GM23338 (cell line): Measurements from ENCODE around the gene SPACA7. TPM values are rescaled to one million over a fixed set of nuclear protein-coding genes. Genes with fewer than 3 reads are reported as not detected.

Experiments
- ATAC-seq: fragments of 200-7000 bp; cut with Tn5 transposase; 3 replicates; pipeline ENCODE4 v1.9.1; 2020
- DNase-seq: peaks from one replicate; pipeline ENCODE4 v3.0.0-alpha.2; 2015; ENCODE audit warnings: low spot score
- H2AFZ ChIP-seq: fragments of 200-600 bp; sonication (generic); 2 replicates; pipeline ENCODE4 v1.8.0; 2016; ENCODE audit warnings: antibody characterized with exemption, mild to moderate bottlenecking, moderate library complexity
- H3F3A ChIP-seq: fragments of 200-600 bp; sonication (generic); replicated peaks from 2 replicates; pipeline ENCODE4 v1.8.0; 2017; ENCODE audit warnings: antibody characterized with exemption, mixed run types, low read depth
- H3K27ac ChIP-seq: fragments of 200-600 bp; sonication (generic); 2 replicates; pipeline ENCODE4 v1.6.1; 2016; ENCODE audit warnings: low read depth
- H3K27me3 ChIP-seq: fragments of 200-600 bp; sonication (generic); 2 replicates; pipeline ENCODE4 v1.8.0; 2016; ENCODE audit warnings: mild to moderate bottlenecking, mixed run types, moderate library complexity; ENCODE audit not compliant: insufficient read depth
- H3K36me3 ChIP-seq: fragments of 200-600 bp; sonication (generic); 2 replicates; pipeline ENCODE4 v1.8.0; 2016; ENCODE audit warnings: mild to moderate bottlenecking; ENCODE audit not compliant: insufficient read depth
- H3K4me1 ChIP-seq: fragments of 200-600 bp; sonication (generic); 2 replicates; pipeline ENCODE4 v1.8.0; 2016; ENCODE audit warnings: mild to moderate bottlenecking, moderate library complexity; ENCODE audit not compliant: insufficient read depth
- H3K4me2 ChIP-seq: fragments of 200-600 bp; sonication (generic); 2 replicates; pipeline ENCODE4 v1.7.1; 2017; ENCODE audit warnings: mixed run types
- H3K4me3 ChIP-seq: fragments of 200-600 bp; sonication (generic); 2 replicates; pipeline ENCODE4 v1.6.1; 2016; ENCODE audit warnings: mixed run types
- H3K79me2 ChIP-seq: fragments of 200-600 bp; sonication (generic); replicated peaks from 2 replicates; pipeline ENCODE4 v1.8.0; 2017; ENCODE audit warnings: mild to moderate bottlenecking; ENCODE audit not compliant: insufficient read depth
- H3K9me2 ChIP-seq: fragments of 200-600 bp; sonication (generic); 2 replicates; pipeline ENCODE4 v1.8.0; 2017; ENCODE audit not compliant: insufficient read depth
- H4K20me1 ChIP-seq: fragments of 200-600 bp; sonication (generic); replicated peaks from 2 replicates; pipeline ENCODE4 v1.8.0; 2017; ENCODE audit warnings: mild to moderate bottlenecking; ENCODE audit not compliant: insufficient read depth
- H3K27ac Mint-ChIP-seq: 2 replicates; pipeline ENCODE4 v1.8.0; 2020; ENCODE audit warnings: inconsistent platforms, mild to moderate bottlenecking, moderate library complexity, mixed read lengths
- H3K27me3 Mint-ChIP-seq: 3 replicates; pipeline ENCODE4 v1.8.0; 2022; ENCODE audit warnings: low read depth, mild to moderate bottlenecking, moderate library complexity, mixed read lengths, inconsistent platforms; ENCODE audit not compliant: insufficient read depth, poor library complexity
- H3K36me3 Mint-ChIP-seq: 3 replicates; pipeline ENCODE4 v1.8.0; 2021; ENCODE audit warnings: low read depth, mild to moderate bottlenecking, inconsistent platforms, moderate library complexity, mixed read lengths
- H3K4me1 Mint-ChIP-seq: 3 replicates; pipeline ENCODE4 v1.8.0; 2020; ENCODE audit warnings: mild to moderate bottlenecking, inconsistent platforms, mixed read lengths
- H3K4me3 Mint-ChIP-seq: 3 replicates; pipeline ENCODE4 v1.8.0; 2021; ENCODE audit warnings: moderate library complexity, mild to moderate bottlenecking, inconsistent platforms, mixed read lengths
- H3K9me3 Mint-ChIP-seq: 3 replicates; pipeline ENCODE4 v1.8.0; 2020; ENCODE audit warnings: moderate library complexity, mild to moderate bottlenecking, inconsistent platforms, mixed read lengths
- EZH2 ChIP-seq: fragments of 200-600 bp; sonication (generic); IDR thresholded peaks from one replicate; pipeline ENCODE4 v1.8.0; 2017; ENCODE audit warnings: antibody characterized with exemption, mild to moderate bottlenecking, low read depth; ENCODE audit not compliant: unreplicated experiment
- EZH2phosphoT487 ChIP-seq: fragments of 200-600 bp; sonication (generic); IDR thresholded peaks from one replicate; pipeline ENCODE4 v1.8.1; 2018; ENCODE audit warnings: antibody characterized with exemption; ENCODE audit not compliant: unreplicated experiment
- NANOG ChIP-seq: IDR thresholded peaks from 2 replicates; pipeline ENCODE4 v1.6.1; 2016; ENCODE audit warnings: antibody characterized with exemption, borderline replicate concordance
- POLR2AphosphoS5 ChIP-seq: IDR thresholded peaks from 2 replicates; pipeline ENCODE4 v1.6.1; 2016; ENCODE audit warnings: antibody characterized with exemption, low read depth
- STAT1 ChIP-seq: IDR thresholded peaks from one replicate; pipeline ENCODE4 v1.6.1; 2016; ENCODE audit warnings: antibody characterized with exemption; ENCODE audit not compliant: unreplicated experiment
- polyA plus RNA-seq: library from polyadenylated mRNA; unstranded; fragments of >200 nt; fragmentation: Nextera tagmentation; extraction: Ambion mirVana; gene quantifications from 2 replicates; pipeline ENCODE4 v1.2.1, GENCODE V29; 2016
- total RNA-seq: library from RNA; depleted of rRNA; stranded (reverse); fragments of >200 nt; shearing (Covaris generic); gene quantifications from 2 replicates; pipeline ENCODE4 v1.2.3, GENCODE V29; 2014
- TF ChIP-seq, protein P1 (sequence below): IDR thresholded peaks from one replicate; pipeline ENCODE4 v1.6.1; 2018; ENCODE audit warnings: antibody characterized with exemption; ENCODE audit not compliant: unreplicated experiment
- TF ChIP-seq, protein P2 (sequence below): IDR thresholded peaks from 2 replicates; pipeline ENCODE4 v1.6.1; 2016; ENCODE audit warnings: antibody characterized with exemption
- TF ChIP-seq, protein P3 (sequence below): fragments of 250-450 bp; sonication (Bioruptor Pico); IDR thresholded peaks from 2 replicates; pipeline ENCODE4 v1.5.0; 2020; ENCODE audit warnings: mild to moderate bottlenecking, moderate library complexity
- TF ChIP-seq, protein P4 (sequence below), 2 experiments: fragments of 200-600 bp in 1 of 2; sonication (generic) in 1 of 2; conservative IDR thresholded peaks; 2 replicates each; pipeline versions ENCODE4 v1.5.1 to v1.6.1; 2016 to 2017; ENCODE audit warnings: antibody characterized with exemption in 2 of 2, low read depth in 2 of 2, mild to moderate bottlenecking in 2 of 2, moderate library complexity in 1 of 2

SPACA7 gene
- total and polyA plus RNA-seq, 2 experiments from 2014 or later: not detected

DNA sequence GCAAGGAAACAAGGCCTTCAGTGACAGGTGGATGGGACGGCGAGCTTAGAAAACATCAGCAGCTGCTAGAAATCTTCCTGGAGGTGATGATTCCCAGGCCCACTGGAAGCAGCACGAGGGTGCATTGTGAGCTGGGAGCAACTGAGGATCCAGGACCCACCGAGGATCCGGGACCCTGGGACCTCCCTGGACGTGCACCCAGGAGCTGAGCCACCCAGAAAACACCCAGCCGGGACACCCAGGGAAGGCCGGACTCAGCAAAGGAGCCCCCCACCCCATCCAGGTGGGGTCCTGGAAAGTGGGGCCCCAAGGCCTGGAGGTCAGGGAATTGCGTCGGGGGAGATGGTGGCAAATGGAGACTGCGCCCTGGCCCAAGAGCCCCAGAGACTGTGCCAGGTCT lies 22.3 kb upstream of the SPACA7 start:
- Mint-ChIP-seq H3K4me3 (no peak overlapping the region), H3K36me3 (no peaks in the 10 kb centered on the region), H3K27me3 (peaks cover 10% of the 10 kb centered on the region), H3K27ac (no peak overlapping the region), H3K4me1 (peaks cover 43% of the 10 kb centered on the region), H3K9me3 (no peaks in the 10 kb centered on the region; the same call in 2 of the 3 replicates)
- Histone ChIP-seq H3K79me2 (no peaks in the 10 kb centered on the region), H3K36me3 (no peaks in the 10 kb centered on the region), H2AFZ (no peak overlapping the region), H3K9me2 (no peaks in the 10 kb centered on the region; the same call in 1 of the 2 replicates), H3K27ac (no peak overlapping the region), H3K4me3 (no peak overlapping the region), H4K20me1 (no peaks in the 10 kb centered on the region), H3K4me2 (no peak overlapping the region), H3K4me1 (no peaks in the 10 kb centered on the region), H3F3A (no peaks in the 10 kb centered on the region), H3K27me3 (no peaks in the 10 kb centered on the region)
- ATAC-seq (no peak), DNase-seq (no peak)
- no peak for TF ChIP-seq EZH2phosphoT487
- no peak for TF ChIP-seq POLR2AphosphoS5
- TF ChIP-seq, protein P1, sequence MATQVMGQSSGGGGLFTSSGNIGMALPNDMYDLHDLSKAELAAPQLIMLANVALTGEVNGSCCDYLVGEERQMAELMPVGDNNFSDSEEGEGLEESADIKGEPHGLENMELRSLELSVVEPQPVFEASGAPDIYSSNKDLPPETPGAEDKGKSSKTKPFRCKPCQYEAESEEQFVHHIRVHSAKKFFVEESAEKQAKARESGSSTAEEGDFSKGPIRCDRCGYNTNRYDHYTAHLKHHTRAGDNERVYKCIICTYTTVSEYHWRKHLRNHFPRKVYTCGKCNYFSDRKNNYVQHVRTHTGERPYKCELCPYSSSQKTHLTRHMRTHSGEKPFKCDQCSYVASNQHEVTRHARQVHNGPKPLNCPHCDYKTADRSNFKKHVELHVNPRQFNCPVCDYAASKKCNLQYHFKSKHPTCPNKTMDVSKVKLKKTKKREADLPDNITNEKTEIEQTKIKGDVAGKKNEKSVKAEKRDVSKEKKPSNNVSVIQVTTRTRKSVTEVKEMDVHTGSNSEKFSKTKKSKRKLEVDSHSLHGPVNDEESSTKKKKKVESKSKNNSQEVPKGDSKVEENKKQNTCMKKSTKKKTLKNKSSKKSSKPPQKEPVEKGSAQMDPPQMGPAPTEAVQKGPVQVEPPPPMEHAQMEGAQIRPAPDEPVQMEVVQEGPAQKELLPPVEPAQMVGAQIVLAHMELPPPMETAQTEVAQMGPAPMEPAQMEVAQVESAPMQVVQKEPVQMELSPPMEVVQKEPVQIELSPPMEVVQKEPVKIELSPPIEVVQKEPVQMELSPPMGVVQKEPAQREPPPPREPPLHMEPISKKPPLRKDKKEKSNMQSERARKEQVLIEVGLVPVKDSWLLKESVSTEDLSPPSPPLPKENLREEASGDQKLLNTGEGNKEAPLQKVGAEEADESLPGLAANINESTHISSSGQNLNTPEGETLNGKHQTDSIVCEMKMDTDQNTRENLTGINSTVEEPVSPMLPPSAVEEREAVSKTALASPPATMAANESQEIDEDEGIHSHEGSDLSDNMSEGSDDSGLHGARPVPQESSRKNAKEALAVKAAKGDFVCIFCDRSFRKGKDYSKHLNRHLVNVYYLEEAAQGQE: no peak
- TF ChIP-seq, protein P2, sequence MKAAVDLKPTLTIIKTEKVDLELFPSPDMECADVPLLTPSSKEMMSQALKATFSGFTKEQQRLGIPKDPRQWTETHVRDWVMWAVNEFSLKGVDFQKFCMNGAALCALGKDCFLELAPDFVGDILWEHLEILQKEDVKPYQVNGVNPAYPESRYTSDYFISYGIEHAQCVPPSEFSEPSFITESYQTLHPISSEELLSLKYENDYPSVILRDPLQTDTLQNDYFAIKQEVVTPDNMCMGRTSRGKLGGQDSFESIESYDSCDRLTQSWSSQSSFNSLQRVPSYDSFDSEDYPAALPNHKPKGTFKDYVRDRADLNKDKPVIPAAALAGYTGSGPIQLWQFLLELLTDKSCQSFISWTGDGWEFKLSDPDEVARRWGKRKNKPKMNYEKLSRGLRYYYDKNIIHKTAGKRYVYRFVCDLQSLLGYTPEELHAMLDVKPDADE: no peak
- no peak for TF ChIP-seq NANOG
- TF ChIP-seq, protein P3, sequence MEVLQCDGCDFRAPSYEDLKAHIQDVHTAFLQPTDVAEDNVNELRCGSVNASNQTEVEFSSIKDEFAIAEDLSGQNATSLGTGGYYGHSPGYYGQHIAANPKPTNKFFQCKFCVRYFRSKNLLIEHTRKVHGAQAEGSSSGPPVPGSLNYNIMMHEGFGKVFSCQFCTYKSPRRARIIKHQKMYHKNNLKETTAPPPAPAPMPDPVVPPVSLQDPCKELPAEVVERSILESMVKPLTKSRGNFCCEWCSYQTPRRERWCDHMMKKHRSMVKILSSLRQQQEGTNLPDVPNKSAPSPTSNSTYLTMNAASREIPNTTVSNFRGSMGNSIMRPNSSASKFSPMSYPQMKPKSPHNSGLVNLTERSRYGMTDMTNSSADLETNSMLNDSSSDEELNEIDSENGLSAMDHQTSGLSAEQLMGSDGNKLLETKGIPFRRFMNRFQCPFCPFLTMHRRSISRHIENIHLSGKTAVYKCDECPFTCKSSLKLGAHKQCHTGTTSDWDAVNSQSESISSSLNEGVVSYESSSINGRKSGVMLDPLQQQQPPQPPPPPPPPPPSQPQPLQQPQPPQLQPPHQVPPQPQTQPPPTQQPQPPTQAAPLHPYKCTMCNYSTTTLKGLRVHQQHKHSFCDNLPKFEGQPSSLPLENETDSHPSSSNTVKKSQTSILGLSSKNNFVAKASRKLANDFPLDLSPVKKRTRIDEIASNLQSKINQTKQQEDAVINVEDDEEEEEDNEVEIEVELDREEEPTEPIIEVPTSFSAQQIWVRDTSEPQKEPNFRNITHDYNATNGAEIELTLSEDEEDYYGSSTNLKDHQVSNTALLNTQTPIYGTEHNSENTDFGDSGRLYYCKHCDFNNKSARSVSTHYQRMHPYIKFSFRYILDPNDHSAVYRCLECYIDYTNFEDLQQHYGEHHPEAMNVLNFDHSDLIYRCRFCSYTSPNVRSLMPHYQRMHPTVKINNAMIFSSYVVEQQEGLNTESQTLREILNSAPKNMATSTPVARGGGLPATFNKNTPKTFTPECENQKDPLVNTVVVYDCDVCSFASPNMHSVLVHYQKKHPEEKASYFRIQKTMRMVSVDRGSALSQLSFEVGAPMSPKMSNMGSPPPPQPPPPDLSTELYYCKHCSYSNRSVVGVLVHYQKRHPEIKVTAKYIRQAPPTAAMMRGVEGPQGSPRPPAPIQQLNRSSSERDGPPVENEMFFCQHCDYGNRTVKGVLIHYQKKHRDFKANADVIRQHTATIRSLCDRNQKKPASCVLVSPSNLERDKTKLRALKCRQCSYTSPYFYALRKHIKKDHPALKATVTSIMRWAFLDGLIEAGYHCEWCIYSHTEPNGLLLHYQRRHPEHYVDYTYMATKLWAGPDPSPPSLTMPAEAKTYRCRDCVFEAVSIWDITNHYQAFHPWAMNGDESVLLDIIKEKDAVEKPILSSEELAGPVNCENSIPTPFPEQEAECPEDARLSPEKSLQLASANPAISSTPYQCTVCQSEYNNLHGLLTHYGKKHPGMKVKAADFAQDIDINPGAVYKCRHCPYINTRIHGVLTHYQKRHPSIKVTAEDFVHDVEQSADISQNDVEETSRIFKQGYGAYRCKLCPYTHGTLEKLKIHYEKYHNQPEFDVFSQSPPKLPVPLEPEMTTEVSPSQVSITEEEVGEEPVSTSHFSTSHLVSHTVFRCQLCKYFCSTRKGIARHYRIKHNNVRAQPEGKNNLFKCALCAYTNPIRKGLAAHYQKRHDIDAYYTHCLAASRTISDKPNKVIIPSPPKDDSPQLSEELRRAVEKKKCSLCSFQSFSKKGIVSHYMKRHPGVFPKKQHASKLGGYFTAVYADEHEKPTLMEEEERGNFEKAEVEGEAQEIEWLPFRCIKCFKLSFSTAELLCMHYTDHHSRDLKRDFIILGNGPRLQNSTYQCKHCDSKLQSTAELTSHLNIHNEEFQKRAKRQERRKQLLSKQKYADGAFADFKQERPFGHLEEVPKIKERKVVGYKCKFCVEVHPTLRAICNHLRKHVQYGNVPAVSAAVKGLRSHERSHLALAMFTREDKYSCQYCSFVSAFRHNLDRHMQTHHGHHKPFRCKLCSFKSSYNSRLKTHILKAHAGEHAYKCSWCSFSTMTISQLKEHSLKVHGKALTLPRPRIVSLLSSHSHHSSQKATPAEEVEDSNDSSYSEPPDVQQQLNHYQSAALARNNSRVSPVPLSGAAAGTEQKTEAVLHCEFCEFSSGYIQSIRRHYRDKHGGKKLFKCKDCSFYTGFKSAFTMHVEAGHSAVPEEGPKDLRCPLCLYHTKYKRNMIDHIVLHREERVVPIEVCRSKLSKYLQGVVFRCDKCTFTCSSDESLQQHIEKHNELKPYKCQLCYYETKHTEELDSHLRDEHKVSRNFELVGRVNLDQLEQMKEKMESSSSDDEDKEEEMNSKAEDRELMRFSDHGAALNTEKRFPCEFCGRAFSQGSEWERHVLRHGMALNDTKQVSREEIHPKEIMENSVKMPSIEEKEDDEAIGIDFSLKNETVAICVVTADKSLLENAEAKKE: no peak
- TF ChIP-seq, protein P4, sequence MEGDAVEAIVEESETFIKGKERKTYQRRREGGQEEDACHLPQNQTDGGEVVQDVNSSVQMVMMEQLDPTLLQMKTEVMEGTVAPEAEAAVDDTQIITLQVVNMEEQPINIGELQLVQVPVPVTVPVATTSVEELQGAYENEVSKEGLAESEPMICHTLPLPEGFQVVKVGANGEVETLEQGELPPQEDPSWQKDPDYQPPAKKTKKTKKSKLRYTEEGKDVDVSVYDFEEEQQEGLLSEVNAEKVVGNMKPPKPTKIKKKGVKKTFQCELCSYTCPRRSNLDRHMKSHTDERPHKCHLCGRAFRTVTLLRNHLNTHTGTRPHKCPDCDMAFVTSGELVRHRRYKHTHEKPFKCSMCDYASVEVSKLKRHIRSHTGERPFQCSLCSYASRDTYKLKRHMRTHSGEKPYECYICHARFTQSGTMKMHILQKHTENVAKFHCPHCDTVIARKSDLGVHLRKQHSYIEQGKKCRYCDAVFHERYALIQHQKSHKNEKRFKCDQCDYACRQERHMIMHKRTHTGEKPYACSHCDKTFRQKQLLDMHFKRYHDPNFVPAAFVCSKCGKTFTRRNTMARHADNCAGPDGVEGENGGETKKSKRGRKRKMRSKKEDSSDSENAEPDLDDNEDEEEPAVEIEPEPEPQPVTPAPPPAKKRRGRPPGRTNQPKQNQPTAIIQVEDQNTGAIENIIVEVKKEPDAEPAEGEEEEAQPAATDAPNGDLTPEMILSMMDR (conservative IDR thresholded peaks at IDR 0.05; ENCODE audit: low read depth in 2 of 2): no peak
- no peak for TF ChIP-seq EZH2
- TF ChIP-seq STAT1: no peak
